Skeletal muscle satellite cell (primary cell): ENCODE measurements around the gene RPL34.
A peak's percentile ranks its signal among the peaks of the same experiment; 100 is the strongest.

ENCODE experiments used
- H3K27me3 ChIP-seq: 2 replicates; pipeline ENCODE4 v1.7.0; 2013; ENCODE audit warnings: low read length; ENCODE audit not compliant: control insufficient read depth, insufficient read depth
- H3K36me3 ChIP-seq: 2 replicates; pipeline ENCODE4 v1.7.0; 2013; ENCODE audit warnings: mild to moderate bottlenecking, control low read depth, low read length; ENCODE audit not compliant: insufficient read depth
- H3K4me1 ChIP-seq: 2 replicates; pipeline ENCODE4 v1.7.0; 2013; ENCODE audit warnings: low read length; ENCODE audit not compliant: control insufficient read depth, insufficient read depth
- H3K4me2 ChIP-seq: 2 replicates; pipeline ENCODE4 v1.7.0; 2013; ENCODE audit warnings: mild to moderate bottlenecking, low read length
- H3K4me3 ChIP-seq: 2 replicates; pipeline ENCODE4 v1.7.0; 2013; ENCODE audit warnings: low read length
- H3K9ac ChIP-seq: 2 replicates; pipeline ENCODE4 v1.7.0; 2013; ENCODE audit warnings: mild to moderate bottlenecking, low read depth, low read length, moderate library complexity
- H3K9me3 ChIP-seq: replicated peaks from 2 replicates; pipeline ENCODE4 v1.7.0; 2013; ENCODE audit warnings: mild to moderate bottlenecking, control low read depth, low read length

RPL34 gene

DNA sequence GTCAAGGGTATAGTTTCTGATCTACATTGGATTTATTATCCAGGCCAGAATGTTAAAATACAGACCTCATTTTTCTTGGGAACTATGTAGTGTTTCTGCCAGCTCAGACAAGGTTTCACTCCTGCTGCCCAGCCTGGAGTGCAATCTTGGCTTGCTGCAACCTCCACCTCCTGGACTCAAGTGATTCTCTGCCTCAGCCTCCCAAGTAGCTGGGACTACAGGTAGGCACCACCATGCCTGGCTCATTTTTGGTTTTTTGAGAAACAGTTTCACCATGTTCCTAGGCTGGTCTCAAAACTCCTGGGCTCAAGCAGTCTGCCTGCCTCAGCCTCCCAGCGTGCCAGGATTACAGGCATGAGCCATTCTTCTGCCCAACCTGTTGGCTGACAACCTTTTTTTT is 5.7 kb downstream of the RPL34 start:
- Histone ChIP-seq H3K4me2 (no peak overlapping the region), H3K4me1 (peaks cover 16% of the 10 kb centered on the region), H3K36me3 (peaks cover 94% of the 10 kb centered on the region), H3K9me3 (no peaks in the 10 kb centered on the region), H3K27me3 (no peaks in the 10 kb centered on the region), H3K9ac (no peak overlapping the region), H3K4me3 (no peak overlapping the region)

DNA sequence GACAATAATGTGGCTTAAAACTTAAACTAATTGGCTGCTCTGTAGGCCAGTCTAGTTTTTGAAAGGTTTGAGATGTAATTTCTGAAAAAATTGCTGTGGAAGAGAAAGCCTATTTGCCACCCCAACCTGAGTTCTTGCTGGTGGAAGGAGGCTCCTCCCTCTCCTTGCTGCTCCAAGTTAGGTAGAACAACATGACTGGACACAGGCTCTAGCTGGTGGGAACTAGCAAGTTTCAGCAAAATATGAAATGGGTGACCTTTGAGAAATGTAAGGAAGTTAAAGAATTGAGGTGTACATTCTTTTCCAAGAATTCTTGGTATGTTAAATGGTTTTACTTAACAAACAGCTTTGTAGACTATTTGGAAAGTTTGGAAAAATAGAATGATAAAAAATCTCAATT is 8.0 kb downstream of the RPL34 start:
- Histone ChIP-seq H3K4me3 (no peak overlapping the region), H3K9ac (no peak overlapping the region), H3K36me3 (peaks cover 92% of the 10 kb centered on the region), H3K9me3 (no peaks in the 10 kb centered on the region), H3K4me1 (no peaks in the 10 kb centered on the region), H3K4me2 (no peak overlapping the region), H3K27me3 (no peaks in the 10 kb centered on the region)

DNA sequence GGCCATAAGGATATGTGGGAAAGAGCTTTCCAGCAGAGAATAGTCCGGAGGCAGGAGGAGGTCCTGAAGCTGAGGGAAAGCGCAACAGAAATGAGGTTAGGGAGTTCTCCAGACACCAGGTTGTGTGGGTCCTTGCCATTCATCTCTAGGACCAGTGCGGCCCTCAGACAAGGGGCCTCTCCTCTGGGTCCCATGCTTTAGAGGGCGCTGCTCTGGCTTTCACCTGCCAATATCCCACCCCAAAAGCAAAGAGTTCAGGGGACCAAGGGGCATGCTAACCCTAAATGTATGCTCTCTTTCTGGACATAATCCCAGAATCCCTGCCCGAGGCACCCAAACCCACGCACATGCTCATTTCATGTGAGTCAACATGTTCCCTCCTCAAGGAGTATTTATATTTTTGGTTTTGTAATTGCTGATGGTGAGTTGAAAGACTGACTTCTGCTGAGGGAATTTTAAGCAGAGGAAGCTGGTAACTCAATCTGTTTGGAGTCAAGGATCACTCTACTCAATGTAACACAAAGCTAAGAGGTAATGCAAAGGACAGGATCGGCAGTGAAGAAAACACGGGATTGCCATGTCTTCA is 14.8 kb downstream of the RPL34 start:
- no peaks in the 10 kb centered on the region for H3K9me3 ChIP-seq
- no peak overlapping the region for H3K4me3 ChIP-seq
- peaks cover 46% of the 10 kb centered on the region for H3K36me3 ChIP-seq
- H3K4me2 ChIP-seq, result no peak overlapping the region
- no peak overlapping the region for H3K9ac ChIP-seq
- no peaks in the 10 kb centered on the region for H3K4me1 ChIP-seq
- H3K27me3 ChIP-seq, result no peaks in the 10 kb centered on the region

- Histone ChIP-seq H3K4me2 (no peak overlapping the region), H3K4me3 (no peak overlapping the region), H3K27me3 (no peaks in the 10 kb centered on the region), H3K36me3 (peaks cover 39% of the 10 kb centered on the region), H3K9ac (no peak overlapping the region), H3K4me1 (no peaks in the 10 kb centered on the region), H3K9me3 (no peaks in the 10 kb centered on the region)
Observed at GRCh38 chr4:108636246-108636645, 15.9 kb downstream of the RPL34 start.

- H3K9ac ChIP-seq, result no peak overlapping the region
- no peak overlapping the region for H3K4me3 ChIP-seq
- no peak overlapping the region for H3K4me2 ChIP-seq
- H3K4me1 ChIP-seq, result no peaks in the 10 kb centered on the region
- H3K27me3 ChIP-seq, result no peaks in the 10 kb centered on the region
- H3K9me3 ChIP-seq, result no peaks in the 10 kb centered on the region
- peaks cover 28% of the 10 kb centered on the region for H3K36me3 ChIP-seq
Observed at GRCh38 chr4:108637856-108638255, 17.5 kb downstream of the RPL34 start.

GRCh38 chr4:108644237-108644636 is 23.9 kb downstream of the RPL34 start:
- H3K4me2 ChIP-seq, result peak overlapping the region; percentile 5
- H3K4me1 ChIP-seq, result peaks cover 12% of the 10 kb centered on the region
- no peak overlapping the region for H3K9ac ChIP-seq
- no peak overlapping the region for H3K4me3 ChIP-seq
- H3K27me3 ChIP-seq, result no peaks in the 10 kb centered on the region
- no peaks in the 10 kb centered on the region for H3K9me3 ChIP-seq
- peaks cover 3% of the 10 kb centered on the region for H3K36me3 ChIP-seq

DNA sequence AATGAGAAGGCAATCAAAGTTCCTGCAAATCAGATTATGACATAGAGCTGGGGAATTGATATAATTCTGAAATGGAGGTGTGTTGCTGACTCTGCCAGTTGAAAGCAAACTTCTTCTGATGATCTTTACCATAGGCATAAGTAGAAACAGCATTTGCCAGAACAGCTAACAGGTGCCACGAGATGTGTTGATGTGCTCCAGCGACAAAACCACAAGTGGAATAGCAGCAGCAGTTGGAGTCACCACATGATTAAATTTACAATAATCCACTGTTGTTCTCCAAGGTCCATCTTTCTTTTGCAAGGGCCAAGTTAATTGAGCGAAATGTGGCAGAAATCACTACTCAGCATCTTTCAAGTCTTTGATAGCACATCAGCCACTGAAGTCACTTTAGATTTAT is 26.3 kb downstream of the RPL34 start:
- Histone ChIP-seq H3K4me1 (peaks cover 16% of the 10 kb centered on the region), H3K9me3 (no peaks in the 10 kb centered on the region), H3K4me3 (no peak overlapping the region), H3K27me3 (no peaks in the 10 kb centered on the region), H3K9ac (no peak overlapping the region), H3K36me3 (no peaks in the 10 kb centered on the region), H3K4me2 (no peak overlapping the region)

DNA sequence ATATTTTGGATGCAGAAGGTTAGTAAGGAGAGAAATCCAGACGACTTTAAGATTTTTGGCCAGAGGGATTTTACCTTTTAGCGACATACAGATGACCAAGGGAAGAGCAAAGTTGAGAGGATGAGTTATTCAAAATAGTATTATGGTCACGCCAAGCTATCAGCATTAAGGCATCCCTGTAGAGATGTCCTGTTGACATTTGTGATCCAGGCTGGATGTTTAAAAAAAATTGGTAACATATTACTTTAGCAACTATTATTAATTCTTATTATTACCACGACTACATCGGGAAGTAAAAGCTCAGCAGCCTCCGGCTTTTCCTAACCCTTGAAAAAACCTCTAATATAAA is 29.5 kb downstream of the RPL34 start:
- peak overlapping the region; percentile 80 for H3K4me2 ChIP-seq
- H3K27me3 ChIP-seq, result no peaks in the 10 kb centered on the region
- peaks cover 9% of the 10 kb centered on the region for H3K36me3 ChIP-seq
- no peaks in the 10 kb centered on the region for H3K9me3 ChIP-seq
- H3K9ac ChIP-seq, result peak overlapping the region; percentile 100
- peak overlapping the region; percentile 91 for H3K4me3 ChIP-seq
- H3K4me1 ChIP-seq, result peaks cover 12% of the 10 kb centered on the region

GRCh38 chr4:108650212-108651013 is 30.0 kb downstream of the RPL34 start, which contains the start of gene OSTC:
Gene OSTC (plus strand): TSS chr4:108650599. CDS start chr4:108650656, 57 bp downstream.
- Histone ChIP-seq H3K4me3 (peak within 1 kb of the TSS; percentile 91), H3K27me3 (no peaks in the 10 kb centered on the region), H3K4me2 (peak within 1 kb of the TSS; percentile 80)

GRCh38 chr4:108651014-108651791 is 30.8 kb downstream of the RPL34 start:
- no peaks in the 10 kb centered on the region for H3K27me3 ChIP-seq

More at GRCh38 chr4:108650212-108651013, 30.0 kb downstream of the RPL34 start, which contains the start of gene OSTC:
- H3K9me3 ChIP-seq, result no peaks in the 10 kb centered on the region
- peak within 1 kb of the TSS; percentile 100 for H3K9ac ChIP-seq
- H3K36me3 ChIP-seq, result peaks cover 10% of the 10 kb centered on the region
- peaks cover 12% of the 10 kb centered on the region for H3K4me1 ChIP-seq

DNA sequence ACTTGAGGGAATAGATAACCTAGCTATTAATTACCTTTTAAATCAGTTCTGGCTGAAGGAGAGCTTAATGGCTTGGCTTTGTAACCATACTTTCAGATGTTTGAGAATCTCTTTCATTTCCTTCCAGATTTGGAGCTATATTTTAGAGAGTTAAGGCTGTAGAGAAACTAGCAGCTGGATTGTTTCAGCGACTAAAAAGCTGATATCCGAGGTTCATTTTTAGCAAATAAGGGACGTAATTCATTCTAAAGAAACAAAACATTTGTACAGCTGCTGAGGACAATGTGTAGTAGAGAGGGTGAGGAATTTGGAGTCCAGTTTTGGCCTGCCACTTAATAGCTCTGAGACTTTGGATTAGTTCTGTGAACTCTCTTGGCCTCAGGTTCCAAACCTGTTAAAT is 42.3 kb downstream of the RPL34 start:
- no peak overlapping the region for H3K4me2 ChIP-seq
- H3K4me3 ChIP-seq, result no peak overlapping the region
- no peaks in the 10 kb centered on the region for H3K4me1 ChIP-seq
- H3K9me3 ChIP-seq, result no peaks in the 10 kb centered on the region
- H3K27me3 ChIP-seq, result no peaks in the 10 kb centered on the region
- H3K9ac ChIP-seq, result no peak overlapping the region
- H3K36me3 ChIP-seq, result peaks cover 66% of the 10 kb centered on the region

More at GRCh38 chr4:108651014-108651791, 30.8 kb downstream of the RPL34 start:
- H3K36me3 ChIP-seq, result peaks cover 18% of the 10 kb centered on the region
- H3K9me3 ChIP-seq, result no peaks in the 10 kb centered on the region
- H3K4me3 ChIP-seq, result peak overlapping the region; percentile 91
- peak overlapping the region; percentile 100 for H3K9ac ChIP-seq
- H3K4me1 ChIP-seq, result peaks cover 12% of the 10 kb centered on the region
- peak overlapping the region; percentile 80 for H3K4me2 ChIP-seq
